SK-N-SH (cell line): ENCODE results near the gene SLC26A8.
"Not testable (repeated sequence)": the region's sequence is repeated elsewhere in the genome, so short reads cannot be mapped to it uniquely, and the experiment has no call there.

Experiments
- CTCF ChIP-seq: fragments of 200-600 bp; sonication (generic); IDR thresholded peaks from 2 replicates; pipeline ENCODE4 v1.6.1; 2017; ENCODE audit warnings: antibody characterized with exemption, mild to moderate bottlenecking, moderate library complexity
- NFIC ChIP-seq: IDR thresholded peaks from 2 replicates; pipeline ENCODE4 v1.4.0; 2012; ENCODE audit warnings: borderline replicate concordance
- RFX5 ChIP-seq: IDR thresholded peaks from 2 replicates; pipeline ENCODE4 v1.6.1; 2012; ENCODE audit warnings: mild to moderate bottlenecking, improper control_type of control experiment, low read length
- RXRA ChIP-seq: IDR thresholded peaks from 2 replicates; pipeline ENCODE4 v1.4.0; 2012; ENCODE audit warnings: low read depth, mild to moderate bottlenecking, borderline replicate concordance
- TEAD4 ChIP-seq: IDR thresholded peaks from 2 replicates; pipeline ENCODE4 v1.4.0; 2012; ENCODE audit warnings: mild to moderate bottlenecking, borderline replicate concordance; ENCODE audit not compliant: insufficient read depth
- USF2 ChIP-seq: fragments of 150-350 bp; IDR thresholded peaks from 2 replicates; pipeline ENCODE4 v1.6.1; 2017; ENCODE audit warnings: antibody characterized with exemption, low read length, low read depth, borderline replicate concordance

GRCh38 chr6:35909571-35909970 is 114.9 kb downstream of the SLC26A8 start:
- TF ChIP-seq TEAD4, USF2, RFX5, CTCF, RXRA, NFIC: not testable (repeated sequence)
